IMR-90 (cell line): ENCODE results near the gene ANKRD63. TPM values are rescaled to one million over a fixed set of nuclear protein-coding genes. Genes with fewer than 3 reads are reported as not detected.

Experiments
- ATAC-seq: fragments of 200-7000 bp; cut with Tn5 transposase; 2 replicates; pipeline ENCODE4 v1.9.1; 2020; ENCODE audit warnings: low read depth, mild to moderate bottlenecking, moderate library complexity
- BruUV-seq: library from RNA; stranded (reverse); fragments of 400-500 nt; replicated peaks from 2 replicates; lab custom pipeline; 2021; lab: Mats Ljungman, UMichigan
- CTCF ChIA-PET: fragments of 300-600 bp; formaldehyde crosslinking; extraction: SDS; loops from one replicate; lab custom pipeline; 2021; ENCODE audit warnings: antibody characterized with exemption; lab: Yijun Ruan, JAX
- POLR2A ChIA-PET: fragments of 300-600 bp; sonication (Branson Sonifier 250); formaldehyde crosslinking; loops from one replicate; lab custom pipeline; 2022; ENCODE audit warnings: antibody characterized with exemption; ENCODE audit not compliant: unreplicated experiment; lab: Charles Lee
- DNase-seq: peaks from one replicate; pipeline ENCODE4 v3.0.0; 2013
- H2AFZ ChIP-seq: replicated peaks from 2 replicates; pipeline ENCODE3; 2013; ENCODE audit warnings: low read length, mild to moderate bottlenecking; ENCODE audit not compliant: poor library complexity
- H2AK5ac ChIP-seq: 2 replicates; pipeline ENCODE4 v1.6.1; 2013; ENCODE audit warnings: low read depth, low read length, inconsistent platforms
- H2AK9ac ChIP-seq: replicated peaks from 2 replicates; pipeline ENCODE3; 2013; ENCODE audit warnings: mild to moderate bottlenecking, low read depth, low read length, moderate library complexity; ENCODE audit not compliant: poor library complexity
- H2BK120ac ChIP-seq: 2 replicates; pipeline ENCODE4 v1.6.1; 2013; ENCODE audit warnings: low read depth, low read length, inconsistent platforms
- H2BK15ac ChIP-seq: 3 replicates; pipeline ENCODE4 v1.6.1; 2013; ENCODE audit warnings: low read depth, low read length, inconsistent platforms
- H2BK20ac ChIP-seq: 2 replicates; pipeline ENCODE4 v1.6.1; 2013; ENCODE audit warnings: low read depth, mild to moderate bottlenecking, inconsistent platforms, low read length, moderate library complexity
- H2BK5ac ChIP-seq: 2 replicates; pipeline ENCODE4 v1.6.1; 2013; ENCODE audit warnings: mild to moderate bottlenecking, low read depth, low read length, inconsistent platforms; ENCODE audit not compliant: poor library complexity, severe bottlenecking
- H3K14ac ChIP-seq: replicated peaks from 2 replicates; pipeline ENCODE4 v1.6.1; 2013; ENCODE audit warnings: low read depth, low read length, inconsistent platforms
- H3K18ac ChIP-seq: 2 replicates; pipeline ENCODE4 v1.6.1; 2013; ENCODE audit warnings: low read depth, low read length, control low read depth
- H3K23ac ChIP-seq: 2 replicates; pipeline ENCODE4 v1.6.1; 2013; ENCODE audit warnings: low read depth, low read length, inconsistent platforms
- H3K27ac ChIP-seq: 2 replicates; pipeline ENCODE4 v1.5.1; 2013; ENCODE audit warnings: mild to moderate bottlenecking, control low read depth, low read length; ENCODE audit not compliant: insufficient read depth
- H3K27me3 ChIP-seq: 2 replicates; pipeline ENCODE4 v1.6.1; 2013; ENCODE audit warnings: low read length; ENCODE audit not compliant: control insufficient read depth, insufficient read depth
- H3K36me3 ChIP-seq: 2 replicates; pipeline ENCODE4 v1.6.1; 2013; ENCODE audit warnings: low read length, mixed read lengths; ENCODE audit not compliant: control insufficient read depth, insufficient read depth
- H3K4ac ChIP-seq: 2 replicates; pipeline ENCODE4 v1.6.1; 2013; ENCODE audit warnings: low read depth, low read length, inconsistent platforms
- H3K4me1 ChIP-seq: 2 replicates; pipeline ENCODE4 v1.6.1; 2013; ENCODE audit warnings: low read length, mixed read lengths; ENCODE audit not compliant: control insufficient read depth, insufficient read depth
- H3K4me2 ChIP-seq: 2 replicates; pipeline ENCODE4 v1.6.1; 2013; ENCODE audit warnings: low read depth, mild to moderate bottlenecking, control low read depth, low read length, moderate library complexity
- H3K4me3 ChIP-seq: 2 replicates; pipeline ENCODE4 v1.5.1; 2013; ENCODE audit warnings: low read depth, mild to moderate bottlenecking, control low read depth, low read length, moderate library complexity; ENCODE audit not compliant: insufficient read depth
- H3K56ac ChIP-seq: 2 replicates; pipeline ENCODE4 v1.6.1; 2013; ENCODE audit warnings: low read length, inconsistent platforms; ENCODE audit not compliant: insufficient read depth; ENCODE audit errors: extremely low read depth
- H3K79me1 ChIP-seq, 2 experiments: 2 replicates each; pipeline ENCODE4 v1.6.1; 2013; ENCODE audit warnings: low read length in 2 of 2, inconsistent platforms in 1 of 2, low read depth in 1 of 2
- H3K9ac ChIP-seq: 2 replicates; pipeline ENCODE4 v1.6.1; 2013; ENCODE audit warnings: low read depth, low read length, control low read depth
- H3K9me1 ChIP-seq: 2 replicates; pipeline ENCODE4 v1.6.1; 2013; ENCODE audit warnings: low read length, inconsistent platforms; ENCODE audit not compliant: insufficient read depth
- H3K9me3 ChIP-seq: 2 replicates; pipeline ENCODE4 v1.6.1; 2013; ENCODE audit warnings: low read length; ENCODE audit not compliant: control insufficient read depth, insufficient read depth
- H4K20me1 ChIP-seq: 2 replicates; pipeline ENCODE4 v1.6.1; 2013; ENCODE audit warnings: low read length, inconsistent platforms; ENCODE audit not compliant: insufficient read depth
- H4K5ac ChIP-seq: 2 replicates; pipeline ENCODE4 v1.6.1; 2013; ENCODE audit warnings: mild to moderate bottlenecking, low read depth, low read length, control low read depth
- H4K8ac ChIP-seq, 2 experiments: 2 replicates each; pipeline ENCODE4 v1.6.1; 2013; ENCODE audit warnings: low read depth in 2 of 2, low read length in 2 of 2, control low read depth in 1 of 2, inconsistent platforms in 1 of 2
- H4K91ac ChIP-seq: 2 replicates; pipeline ENCODE4 v1.6.1; 2013; ENCODE audit warnings: low read depth, low read length, inconsistent platforms; ENCODE audit not compliant: insufficient read depth
- BHLHE40 ChIP-seq: fragments of 150-350 bp; IDR thresholded peaks from 2 replicates; pipeline ENCODE4 v1.6.1; 2016; ENCODE audit warnings: mild to moderate bottlenecking, low read depth, low read length
- CEBPB ChIP-seq: IDR thresholded peaks from 2 replicates; pipeline ENCODE4 v1.6.1; 2012; ENCODE audit warnings: low read depth, low read length, improper control_type of control experiment
- CHD1 ChIP-seq: IDR thresholded peaks from 2 replicates; pipeline ENCODE4 v1.6.1; 2012; ENCODE audit warnings: low read depth, low read length, improper control_type of control experiment
- FOS ChIP-seq: fragments of 150-350 bp; IDR thresholded peaks from 2 replicates; pipeline ENCODE4 v1.6.1; 2016; ENCODE audit warnings: low read depth, low read length
- MAFK ChIP-seq: IDR thresholded peaks from 2 replicates; pipeline ENCODE4 v1.6.1; 2012; ENCODE audit warnings: low read depth, low read length, improper control_type of control experiment
- MAZ ChIP-seq: IDR thresholded peaks from 2 replicates; pipeline ENCODE4 v1.6.1; 2012; ENCODE audit warnings: low read depth, mild to moderate bottlenecking, low read length, improper control_type of control experiment, moderate library complexity, borderline replicate concordance
- MXI1 ChIP-seq: IDR thresholded peaks from 2 replicates; pipeline ENCODE4 v1.6.1; 2012; ENCODE audit warnings: low read depth, mild to moderate bottlenecking, low read length, moderate library complexity, borderline replicate concordance
- NFE2L2 ChIP-seq: fragments of 150-350 bp; IDR thresholded peaks from 2 replicates; pipeline ENCODE4 v1.6.1; 2016; ENCODE audit warnings: low read depth, mild to moderate bottlenecking, low read length
- POLR2A ChIP-seq: IDR thresholded peaks from 2 replicates; pipeline ENCODE4 v1.6.1; 2012; ENCODE audit warnings: mild to moderate bottlenecking, low read depth, low read length
- RAD21 ChIP-seq: IDR thresholded peaks from 2 replicates; pipeline ENCODE4 v1.6.1; 2012; ENCODE audit warnings: low read length, improper control_type of control experiment
- RCOR1 ChIP-seq: IDR thresholded peaks from 2 replicates; pipeline ENCODE4 v1.6.1; 2012; ENCODE audit warnings: mild to moderate bottlenecking, low read length, improper control_type of control experiment; ENCODE audit not compliant: insufficient replicate concordance
- RFX5 ChIP-seq: IDR thresholded peaks from 2 replicates; pipeline ENCODE4 v1.8.0; 2012; ENCODE audit warnings: low read depth, mild to moderate bottlenecking, low read length, moderate library complexity
- SMC3 ChIP-seq: fragments of 150-350 bp; IDR thresholded peaks from 2 replicates; pipeline ENCODE4 v1.6.1; 2016; ENCODE audit warnings: low read depth, mild to moderate bottlenecking, antibody characterized with exemption, low read length, moderate library complexity
- WGBS, 2 experiments: methylation state at CpG; one replicate each; pipeline versions ENCODE4 v1.1.5 to v1.1.7; 2013; ENCODE audit warnings: missing lambda C conversion rate in 2 of 2; ENCODE audit not compliant: insufficient read length in 1 of 2; ENCODE audit errors: extremely low coverage in 2 of 2; 5-methylcytosine and 5-hydroxymethylcytosine counted together
- dilution Hi-C: fragments of 300-500 bp; cut with HindIII; formaldehyde crosslinking; loops from one replicate; pipeline ENCODE4 v1.14.3; 2018; ENCODE audit warnings: low sequenced_read_pairs; ENCODE audit not compliant: unreplicated experiment
- in situ Hi-C: fragments of 300-500 bp; cut with MboI; formaldehyde crosslinking; loops from 3 replicates; pipeline ENCODE4 v1.14.3; 2019; ENCODE audit warnings: low sequenced_read_pairs, inconsistent platforms, mixed read lengths
- intact Hi-C: fragments of 100-400 bp; cut with micrococcal nuclease; formaldehyde crosslinking; loops from 2 replicates; pipeline ENCODE4 v1.10.0; 2022
- polyA plus RNA-seq, 3 experiments: library from polyadenylated mRNA; depleted of rRNA; stranded (reverse); fragments of >200 nt; gene quantifications; 2 replicates each; pipeline ENCODE4 v1.2.3, GENCODE V29; 2012; ENCODE audit warnings: low replicate concordance in 1 of 3
- total RNA-seq: library from RNA; depleted of rRNA; stranded (reverse); fragments of >200 nt; gene quantifications from 2 replicates; pipeline ENCODE4 v1.2.3, GENCODE V29; 2012
- TF ChIP-seq, protein P1 (sequence below): fragments of 150-350 bp; IDR thresholded peaks from 2 replicates; pipeline ENCODE4 v1.6.1; 2016; ENCODE audit warnings: low read depth, mild to moderate bottlenecking, low read length, moderate library complexity, borderline replicate concordance
- TF ChIP-seq, protein P2 (sequence below): conservative IDR thresholded peaks from 2 replicates; pipeline ENCODE4 v1.5.1; 2012; ENCODE audit warnings: mild to moderate bottlenecking, low read depth, low read length, improper control_type of control experiment
- TF ChIP-seq, protein P3 (sequence below): fragments of 150-350 bp; IDR thresholded peaks from 2 replicates; pipeline ENCODE4 v1.6.1; 2017; ENCODE audit warnings: mild to moderate bottlenecking, antibody characterized with exemption, low read length, low read depth

Gene ANKRD63
- total and polyA plus RNA-seq, 2 of the 4 experiments (the other 2 are of a cell fraction), result not detected

DNA sequence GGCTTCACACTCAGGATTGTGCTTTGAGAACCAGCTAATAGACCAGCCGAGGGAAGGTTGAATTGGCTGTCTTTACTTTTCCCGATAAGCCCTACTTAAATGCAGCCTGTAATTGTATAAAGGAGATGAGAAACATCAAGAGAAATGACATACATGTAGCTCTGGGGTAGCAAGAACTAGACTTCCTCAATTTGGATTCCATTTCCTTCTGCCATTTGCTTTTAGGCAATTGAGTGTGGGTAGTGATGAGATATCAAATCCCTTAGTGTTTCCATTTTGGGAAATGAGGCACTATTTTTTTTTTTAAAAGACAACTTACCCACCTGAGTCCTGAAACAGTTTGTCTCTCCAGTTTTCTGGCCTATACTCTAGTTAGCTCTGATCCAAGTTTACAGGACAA, 42.8 kb upstream of the ANKRD63 start:
- Histone ChIP-seq H2BK5ac (peak overlapping the region; percentile 45), H3K9me1 (peaks cover 21% of the 10 kb centered on the region), H2AK9ac (no peak overlapping the region), H3K9ac (peak overlapping the region; percentile 73; the same call in 1 of the 2 replicates), H3K4me3 (peak overlapping the region; percentile 89; the same call in 1 of the 2 replicates), H2BK120ac (peak overlapping the region; percentile 2; the same call in 1 of the 2 replicates), H3K27ac (no peak overlapping the region), H3K4me1 (peaks cover 42% of the 10 kb centered on the region), H4K8ac (peak overlapping the region in 1 of 2 experiments; percentile 7; a peak in 2 of 4 replicates), H4K20me1 (0 out of 2 replicates have a peak, but pooled peaks cover 12% of the 10 kb centered on the region), H3K27me3 (no peaks in the 10 kb centered on the region), H2BK15ac (peak overlapping the region; percentile 7; the same call in 1 of the 3 replicates), H2AFZ (no peak overlapping the region), H3K4me2 (peak overlapping the region; percentile 97), H2AK5ac (peak overlapping the region; percentile 79; the same call in 1 of the 2 replicates), H3K56ac (no peak overlapping the region), H4K5ac (peak overlapping the region; percentile 33; the same call in 1 of the 2 replicates), H2BK20ac (no peak overlapping the region; the same call in 1 of the 2 replicates), H3K36me3 (no peaks in the 10 kb centered on the region), H3K4ac (peak overlapping the region; percentile 47), H3K79me1 (peaks cover 36 to 55% of the 10 kb centered on the region in 2 experiments), H3K14ac (peak overlapping the region; percentile 69), H3K9me3 (no peaks in the 10 kb centered on the region), H4K91ac (no peak overlapping the region), H3K23ac (peak overlapping the region; percentile 82), H3K18ac (peak overlapping the region; percentile 11; the same call in 1 of the 2 replicates)
- CTCF ChIA-PET, result interaction anchor here (0.6 to 1.7 kb wide), 4 partner anchors 12 to 47 kb away, joined by 3 to 5 read pairs (median 4); no protein-coding TSS in a partner anchor
- DNase-seq, result no peak
- no peak for ATAC-seq
- dilution Hi-C loops (no loop called here), in situ Hi-C loops (no loop called here), intact Hi-C loops (loop anchor here (2.0 kb wide), 1 partner anchor 57 kb away; the partner anchor contains the start of gene KNSTRN)
- no peak for TF ChIP-seq CEBPB
- no peak for TF ChIP-seq RFX5
- TF ChIP-seq RCOR1, result no peak
- no peak for TF ChIP-seq RAD21
- TF ChIP-seq, protein P1, sequence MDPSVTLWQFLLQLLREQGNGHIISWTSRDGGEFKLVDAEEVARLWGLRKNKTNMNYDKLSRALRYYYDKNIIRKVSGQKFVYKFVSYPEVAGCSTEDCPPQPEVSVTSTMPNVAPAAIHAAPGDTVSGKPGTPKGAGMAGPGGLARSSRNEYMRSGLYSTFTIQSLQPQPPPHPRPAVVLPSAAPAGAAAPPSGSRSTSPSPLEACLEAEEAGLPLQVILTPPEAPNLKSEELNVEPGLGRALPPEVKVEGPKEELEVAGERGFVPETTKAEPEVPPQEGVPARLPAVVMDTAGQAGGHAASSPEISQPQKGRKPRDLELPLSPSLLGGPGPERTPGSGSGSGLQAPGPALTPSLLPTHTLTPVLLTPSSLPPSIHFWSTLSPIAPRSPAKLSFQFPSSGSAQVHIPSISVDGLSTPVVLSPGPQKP, result no peak
- TF ChIP-seq, protein P2, sequence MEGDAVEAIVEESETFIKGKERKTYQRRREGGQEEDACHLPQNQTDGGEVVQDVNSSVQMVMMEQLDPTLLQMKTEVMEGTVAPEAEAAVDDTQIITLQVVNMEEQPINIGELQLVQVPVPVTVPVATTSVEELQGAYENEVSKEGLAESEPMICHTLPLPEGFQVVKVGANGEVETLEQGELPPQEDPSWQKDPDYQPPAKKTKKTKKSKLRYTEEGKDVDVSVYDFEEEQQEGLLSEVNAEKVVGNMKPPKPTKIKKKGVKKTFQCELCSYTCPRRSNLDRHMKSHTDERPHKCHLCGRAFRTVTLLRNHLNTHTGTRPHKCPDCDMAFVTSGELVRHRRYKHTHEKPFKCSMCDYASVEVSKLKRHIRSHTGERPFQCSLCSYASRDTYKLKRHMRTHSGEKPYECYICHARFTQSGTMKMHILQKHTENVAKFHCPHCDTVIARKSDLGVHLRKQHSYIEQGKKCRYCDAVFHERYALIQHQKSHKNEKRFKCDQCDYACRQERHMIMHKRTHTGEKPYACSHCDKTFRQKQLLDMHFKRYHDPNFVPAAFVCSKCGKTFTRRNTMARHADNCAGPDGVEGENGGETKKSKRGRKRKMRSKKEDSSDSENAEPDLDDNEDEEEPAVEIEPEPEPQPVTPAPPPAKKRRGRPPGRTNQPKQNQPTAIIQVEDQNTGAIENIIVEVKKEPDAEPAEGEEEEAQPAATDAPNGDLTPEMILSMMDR, result no peak
- no peak for TF ChIP-seq FOS
- TF ChIP-seq, protein P3, sequence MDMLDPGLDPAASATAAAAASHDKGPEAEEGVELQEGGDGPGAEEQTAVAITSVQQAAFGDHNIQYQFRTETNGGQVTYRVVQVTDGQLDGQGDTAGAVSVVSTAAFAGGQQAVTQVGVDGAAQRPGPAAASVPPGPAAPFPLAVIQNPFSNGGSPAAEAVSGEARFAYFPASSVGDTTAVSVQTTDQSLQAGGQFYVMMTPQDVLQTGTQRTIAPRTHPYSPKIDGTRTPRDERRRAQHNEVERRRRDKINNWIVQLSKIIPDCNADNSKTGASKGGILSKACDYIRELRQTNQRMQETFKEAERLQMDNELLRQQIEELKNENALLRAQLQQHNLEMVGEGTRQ, result no peak
- TF ChIP-seq BHLHE40, result no peak
- no peak for TF ChIP-seq NFE2L2
- no peak for TF ChIP-seq MAFK
- no peak for TF ChIP-seq MXI1
- no peak for TF ChIP-seq CHD1
- TF ChIP-seq MAZ, result no peak
- TF ChIP-seq SMC3, result no peak
- TF ChIP-seq POLR2A, result no peak
- POLR2A ChIA-PET, result no interaction called here
- TSS peak; percentile 74 for BruUV-seq
- whole genome bisulfite sequencing, 2 experiments, result no CpG with 5 or more reads among the region's 2 CpGs
